Stimulated activated CD4-positive, alpha-beta T cell treated with anti-CD3 and anti-CD28 coated beads, TNF-alpha, amount 100 ng/mL, for 48 hours (primary cell): ENCODE data around the gene UAP1L1.
A peak's percentile ranks its signal among the peaks of the same experiment; 100 is the strongest.

Experiments
- DNase-seq, 3 donors: peaks; one replicate each; pipeline ENCODE4 v3.0.0-alpha.2; 2020; ENCODE audit warnings: low read depth in 3 of 3

UAP1L1 gene

GRCh38 chr9:137042751-137043727, 34.3 kb upstream of the UAP1L1 start:
- DNase-seq: no peak

GRCh38 chr9:137044037-137044436, 33.3 kb upstream of the UAP1L1 start:
- DNase-seq: no peak

GRCh38 chr9:137044502-137045177, 32.7 kb upstream of the UAP1L1 start:
- DNase-seq: no peak

GRCh38 chr9:137045294-137046087, 31.8 kb upstream of the UAP1L1 start:
- no peak for DNase-seq

- DNase-seq: peak; percentile 62 to 79 (median 75)
Observed at GRCh38 chr9:137046088-137046787, 31.1 kb upstream of the UAP1L1 start, which contains the start of gene NPDC1. Gene NPDC1 (minus strand): TSS chr9:137046177. CDS start chr9:137045989, 188 bp downstream.

- no peak for DNase-seq
Observed at GRCh38 chr9:137048655-137049543, 28.4 kb upstream of the UAP1L1 start.

GRCh38 chr9:137049544-137050449, 27.5 kb upstream of the UAP1L1 start:
- DNase-seq: no peak

GRCh38 chr9:137050570-137050969, 26.7 kb upstream of the UAP1L1 start:
- no peak for DNase-seq

GRCh38 chr9:137051145-137051724, 26.1 kb upstream of the UAP1L1 start:
- no peak for DNase-seq

GRCh38 chr9:137052293-137052692, 25.0 kb upstream of the UAP1L1 start:
- DNase-seq: no peak

- DNase-seq: no peak
Observed at GRCh38 chr9:137052998-137053943, 24.0 kb upstream of the UAP1L1 start.

- no peak for DNase-seq
Observed at GRCh38 chr9:137053944-137054931, 23.1 kb upstream of the UAP1L1 start, which contains the start of gene ENTPD2. Gene ENTPD2 (minus strand): TSS chr9:137054061. CDS start chr9:137053997, 64 bp downstream.

- DNase-seq: no peak
Observed at GRCh38 chr9:137054932-137055384, 22.4 kb upstream of the UAP1L1 start.

- no peak for DNase-seq
Observed at GRCh38 chr9:137055385-137056364, 21.6 kb upstream of the UAP1L1 start.
